AG04449 (cell line): ENCODE data around the gene DYNC2H1.

Experiments used
- CTCF ChIA-PET: fragments of 350-600 bp; formaldehyde crosslinking; extraction: SDS; loops from one replicate; lab custom pipeline; 2021; ENCODE audit warnings: antibody characterized with exemption; lab: Yijun Ruan, JAX
- POLR2A ChIA-PET: fragments of 400-600, 350-600 bp; formaldehyde crosslinking; extraction: SDS; loops from one replicate; lab custom pipeline; 2020; ENCODE audit warnings: antibody characterized with exemption, inconsistent platforms; lab: Yijun Ruan, JAX
- DNase-seq: peaks from one replicate; pipeline ENCODE4 v3.0.0-alpha.2; 2010; ENCODE audit warnings: low read depth, low spot score
- H3K4me3 ChIP-seq: 2 replicates; pipeline ENCODE4 v1.5.1; 2011; ENCODE audit warnings: low read depth, mild to moderate bottlenecking, control low read depth, low read length
- CTCF ChIP-seq: IDR thresholded peaks from one replicate; pipeline ENCODE4 v1.5.1; 2011; ENCODE audit warnings: mild to moderate bottlenecking, moderate library complexity, low read length, control low read depth, inconsistent platforms; ENCODE audit not compliant: insufficient read depth; ENCODE audit errors: missing control alignments

The DYNC2H1 gene

GRCh38 chr11:103349595-103349994 lies 240.4 kb downstream of the DYNC2H1 start:
- ChIA-PET POLR2A (no interaction called here), CTCF (no interaction called here)
- no peak for TF ChIP-seq CTCF
- no peak for DNase-seq
- no peak overlapping the region for H3K4me3 ChIP-seq

GRCh38 chr11:103354656-103355055 lies 245.4 kb downstream of the DYNC2H1 start:
- ChIA-PET POLR2A (interaction anchor here (0.6 kb wide), 1 partner anchor 128 kb away, joined by 5 read pairs; no protein-coding TSS in a partner anchor), CTCF (interaction anchor here (1.7 kb wide), 1 partner anchor 184 kb away, joined by 9 read pairs; no protein-coding TSS in a partner anchor)
- H3K4me3 ChIP-seq, result no peak overlapping the region
- no peak for TF ChIP-seq CTCF
- DNase-seq, result no peak

GRCh38 chr11:103358251-103358650 lies 249.0 kb downstream of the DYNC2H1 start:
- CTCF ChIA-PET, result no interaction called here
- H3K4me3 ChIP-seq, result no peak overlapping the region
- no peak for DNase-seq
- TF ChIP-seq CTCF, result no peak
- POLR2A ChIA-PET, result no interaction called here

DNA sequence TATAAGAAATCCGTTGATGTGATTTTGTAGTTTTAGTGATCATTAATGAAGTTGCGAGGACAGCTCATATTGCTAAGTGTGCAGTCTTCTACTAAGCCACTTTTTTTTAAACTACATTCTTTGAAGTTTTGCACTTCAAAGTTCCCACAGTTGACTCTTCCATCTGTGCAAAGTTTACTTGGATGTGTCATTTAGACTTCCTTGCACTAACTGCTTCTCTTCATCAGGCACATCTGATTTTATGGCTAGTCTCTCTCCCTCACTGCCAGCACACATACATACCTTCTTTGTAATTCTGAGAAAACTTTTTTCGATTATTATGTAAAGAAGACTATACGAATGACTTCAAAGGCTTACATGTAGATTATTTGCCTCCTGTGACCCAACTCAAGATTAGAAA lies 250.0 kb downstream of the DYNC2H1 start:
- no peak for TF ChIP-seq CTCF
- no peak overlapping the region for H3K4me3 ChIP-seq
- ChIA-PET CTCF (no interaction called here), POLR2A (no interaction called here)
- DNase-seq, result no peak

DNA sequence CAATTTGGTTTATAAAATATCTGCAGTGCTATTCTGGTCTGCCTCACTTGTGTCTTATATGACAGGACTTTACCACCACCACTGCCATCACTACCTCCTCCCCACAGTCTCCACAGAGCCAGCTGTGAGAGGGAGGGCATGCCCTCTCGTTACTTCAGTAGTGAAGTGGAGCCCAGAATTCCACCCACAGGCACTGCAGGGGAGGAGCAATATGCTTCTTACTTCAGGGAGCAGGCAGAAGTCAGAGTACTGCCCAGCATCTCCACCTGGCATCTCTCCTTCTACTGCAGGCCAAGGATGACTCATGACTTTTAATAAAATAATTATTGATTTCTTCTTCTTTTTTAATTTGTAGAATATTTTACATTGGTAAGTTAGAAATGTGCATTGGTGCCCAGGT lies 255.5 kb downstream of the DYNC2H1 start:
- H3K4me3 ChIP-seq, result no peak overlapping the region
- TF ChIP-seq CTCF, result no peak
- POLR2A ChIA-PET, result no interaction called here
- no peak for DNase-seq
- CTCF ChIA-PET, result no interaction called here

GRCh38 chr11:103367650-103368049 lies 258.4 kb downstream of the DYNC2H1 start:
- ChIA-PET CTCF (interaction anchor here (0.8 kb wide), 1 partner anchor 27 kb away, joined by 3 read pairs; no protein-coding TSS in a partner anchor), POLR2A (no interaction called here)
- no peak for TF ChIP-seq CTCF
- no peak for DNase-seq
- no peak overlapping the region for H3K4me3 ChIP-seq
